Astrocyte of the spinal cord (primary cell): ENCODE data around the gene AAK1.

ENCODE experiments used
- DNase-seq: peaks from one replicate; pipeline ENCODE4 v3.0.0; 2011; ENCODE audit warnings: low read depth, low spot score
- H3K4me3 ChIP-seq: 2 replicates; pipeline ENCODE4 v1.5.1; 2011; ENCODE audit warnings: low read depth, mild to moderate bottlenecking, low read length, moderate library complexity
- in situ Hi-C: cut with HindIII; loops from 2 replicates; pipeline ENCODE4 v1.10.0; 2017; ENCODE audit warnings: low sequenced_read_pairs
- TF ChIP-seq, protein P1 (sequence below): IDR thresholded peaks from 2 replicates; pipeline ENCODE4 v1.5.1; 2012; ENCODE audit warnings: low read depth, mild to moderate bottlenecking, low read length, inconsistent platforms

Gene AAK1

DNA sequence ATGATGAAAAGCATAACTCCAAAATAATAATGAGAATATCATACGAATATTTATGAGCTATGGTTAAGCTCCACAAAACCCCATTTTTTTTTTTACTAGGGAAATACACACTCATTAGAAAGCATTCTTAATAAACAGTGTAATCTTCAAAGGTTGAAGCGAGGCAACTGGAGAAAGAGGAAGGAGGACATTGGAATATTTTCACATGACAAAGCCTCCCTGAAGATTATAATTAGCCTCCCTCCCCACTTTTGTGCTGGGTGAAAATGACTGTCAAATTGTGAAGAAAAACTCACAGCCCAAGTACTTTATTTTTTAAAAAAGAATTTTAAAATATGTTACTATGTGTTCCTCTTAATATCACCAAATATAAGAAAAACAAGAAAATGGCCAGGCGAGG is 142.2 kb downstream of the AAK1 start:
- DNase-seq, result no peak
- TF ChIP-seq, protein P1, sequence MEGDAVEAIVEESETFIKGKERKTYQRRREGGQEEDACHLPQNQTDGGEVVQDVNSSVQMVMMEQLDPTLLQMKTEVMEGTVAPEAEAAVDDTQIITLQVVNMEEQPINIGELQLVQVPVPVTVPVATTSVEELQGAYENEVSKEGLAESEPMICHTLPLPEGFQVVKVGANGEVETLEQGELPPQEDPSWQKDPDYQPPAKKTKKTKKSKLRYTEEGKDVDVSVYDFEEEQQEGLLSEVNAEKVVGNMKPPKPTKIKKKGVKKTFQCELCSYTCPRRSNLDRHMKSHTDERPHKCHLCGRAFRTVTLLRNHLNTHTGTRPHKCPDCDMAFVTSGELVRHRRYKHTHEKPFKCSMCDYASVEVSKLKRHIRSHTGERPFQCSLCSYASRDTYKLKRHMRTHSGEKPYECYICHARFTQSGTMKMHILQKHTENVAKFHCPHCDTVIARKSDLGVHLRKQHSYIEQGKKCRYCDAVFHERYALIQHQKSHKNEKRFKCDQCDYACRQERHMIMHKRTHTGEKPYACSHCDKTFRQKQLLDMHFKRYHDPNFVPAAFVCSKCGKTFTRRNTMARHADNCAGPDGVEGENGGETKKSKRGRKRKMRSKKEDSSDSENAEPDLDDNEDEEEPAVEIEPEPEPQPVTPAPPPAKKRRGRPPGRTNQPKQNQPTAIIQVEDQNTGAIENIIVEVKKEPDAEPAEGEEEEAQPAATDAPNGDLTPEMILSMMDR, result no peak
- in situ Hi-C loops, result no loop called here
- no peak overlapping the region for H3K4me3 ChIP-seq

DNA sequence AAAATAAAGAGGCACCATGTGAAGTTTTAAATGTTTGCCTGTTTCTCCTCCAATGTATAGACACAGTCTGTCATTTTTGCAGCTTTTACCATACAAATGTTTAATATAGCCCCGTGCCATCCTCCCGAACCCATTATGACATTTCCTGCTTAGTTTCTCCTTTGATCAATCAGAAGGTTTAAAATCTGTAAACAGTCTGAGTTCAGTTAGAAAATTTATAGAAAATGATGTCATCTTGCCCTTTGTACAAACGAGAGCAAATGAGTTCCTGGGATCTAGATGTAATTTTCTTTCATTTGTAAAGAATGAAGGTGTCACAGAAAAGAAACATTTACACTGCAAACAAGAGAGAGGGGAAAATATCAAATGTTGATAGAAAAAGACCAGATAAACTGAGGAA is 143.6 kb downstream of the AAK1 start:
- in situ Hi-C loops, result no loop called here
- DNase-seq, result no peak
- TF ChIP-seq, protein P1, result no peak
- H3K4me3 ChIP-seq, result no peak overlapping the region

DNA sequence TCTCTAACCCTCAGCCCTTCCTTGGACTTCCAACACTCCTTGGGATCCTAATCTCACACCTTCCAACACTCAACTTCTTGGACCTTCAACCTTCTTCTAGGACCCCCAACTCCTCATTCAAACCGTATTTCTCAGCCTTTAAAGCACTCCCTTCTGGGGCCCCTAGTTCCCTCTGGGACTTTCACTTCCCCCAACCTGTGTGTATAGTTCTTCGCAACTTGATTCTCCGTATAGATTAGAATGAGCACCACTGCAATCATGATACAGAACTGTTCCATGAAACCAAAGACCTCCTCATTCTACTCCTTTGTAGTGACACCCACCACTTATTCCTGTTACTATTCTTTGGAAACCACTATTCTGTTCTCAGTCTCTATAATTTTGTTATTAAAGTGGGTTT is 144.3 kb downstream of the AAK1 start:
- in situ Hi-C loops, result no loop called here
- TF ChIP-seq, protein P1, result no peak
- no peak for DNase-seq
- H3K4me3 ChIP-seq, result no peak overlapping the region

DNA sequence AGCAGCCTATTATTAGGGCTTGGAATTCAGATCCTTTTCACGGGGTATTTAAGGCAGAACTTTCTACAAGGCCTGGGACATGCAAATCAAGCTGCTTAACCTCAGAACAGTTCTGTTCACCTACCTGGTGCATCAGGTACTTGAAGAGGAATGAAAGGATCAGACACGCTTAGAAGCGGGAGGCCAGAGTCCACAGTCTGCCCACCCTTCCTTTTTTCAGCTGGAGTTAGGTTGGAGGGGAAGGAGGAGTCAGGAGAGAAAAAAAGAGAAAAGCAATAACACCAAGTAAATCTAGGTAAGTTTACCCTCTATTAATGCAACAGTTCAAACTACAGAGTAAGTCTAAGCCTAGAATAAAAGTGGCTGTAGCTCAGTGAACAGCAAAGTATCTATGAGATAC is 147.7 kb downstream of the AAK1 start:
- no peak overlapping the region for H3K4me3 ChIP-seq
- TF ChIP-seq, protein P1, result no peak
- DNase-seq, result no peak
- in situ Hi-C loops, result no loop called here

DNA sequence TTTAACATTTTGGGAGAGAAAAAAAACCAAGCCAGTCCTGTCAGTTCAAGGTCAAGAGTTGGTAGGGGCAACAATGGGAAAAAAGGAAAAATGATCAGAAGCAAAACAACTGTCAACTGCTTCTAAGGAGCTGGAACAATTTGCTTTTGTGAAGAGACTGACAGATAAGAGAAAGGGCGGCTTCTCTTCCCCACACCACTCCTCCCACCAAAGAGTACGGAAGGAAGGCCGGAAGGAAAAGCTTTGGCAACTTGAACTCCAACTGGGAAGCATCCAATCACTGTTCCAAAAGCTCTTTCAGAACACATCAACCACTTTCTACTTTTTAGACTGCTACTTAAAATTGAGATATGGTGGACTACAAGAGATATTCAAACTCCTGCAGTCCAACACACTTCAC is 148.5 kb downstream of the AAK1 start:
- TF ChIP-seq, protein P1, result no peak

DNA sequence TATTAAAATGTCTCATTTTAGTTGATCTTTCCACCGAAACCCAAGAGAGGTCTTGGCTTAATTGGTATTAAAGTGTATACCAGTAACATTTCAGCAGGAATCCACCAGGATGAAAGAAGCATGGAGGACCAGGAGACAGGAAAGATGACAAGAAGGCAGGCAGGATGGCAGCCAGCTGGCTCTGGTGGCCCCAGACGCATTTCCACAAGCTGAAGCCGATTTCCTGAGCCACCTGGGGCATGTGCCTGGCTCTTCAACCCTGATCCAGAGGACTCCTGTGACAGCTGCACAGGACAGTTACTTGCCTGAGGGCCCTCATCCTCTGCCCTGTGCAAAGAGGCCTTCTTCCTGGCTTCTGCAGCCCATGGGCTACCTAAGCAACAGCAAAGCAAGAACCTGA is 149.4 kb downstream of the AAK1 start:
- DNase-seq, result no peak
- in situ Hi-C loops, result no loop called here
- no peak overlapping the region for H3K4me3 ChIP-seq
- TF ChIP-seq, protein P1, result no peak

More for the DNA sequence above, 148.5 kb downstream of the AAK1 start:
- H3K4me3 ChIP-seq, result no peak overlapping the region
- no peak for DNase-seq
- in situ Hi-C loops, result no loop called here

DNA sequence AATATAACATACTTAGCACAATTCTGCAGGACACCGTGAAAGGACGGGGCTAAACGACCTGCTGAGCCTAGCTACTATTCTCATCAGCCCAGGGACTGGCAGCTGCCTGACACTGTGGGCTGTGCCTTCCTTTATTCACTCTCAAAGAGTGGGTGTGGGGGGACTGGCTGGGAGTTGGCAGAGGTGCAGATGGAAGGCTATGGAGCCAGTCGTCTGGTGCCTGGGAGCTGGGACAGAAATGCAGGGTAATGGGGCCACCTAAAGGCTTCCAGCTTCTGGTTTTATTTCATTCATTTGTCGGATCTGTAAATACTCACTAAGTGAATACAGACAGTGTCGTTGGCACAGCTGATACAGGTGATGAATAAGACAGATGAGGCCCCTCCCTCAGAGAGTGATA is 150.3 kb downstream of the AAK1 start:
- in situ Hi-C loops, result no loop called here
- no peak for DNase-seq
- no peak overlapping the region for H3K4me3 ChIP-seq
- TF ChIP-seq, protein P1, result no peak
